Activated naive CD8-positive, alpha-beta T cell treated with anti-CD3 and anti-CD28 coated beads, Interleukin-2, amount 10 ng/mL, durations not matched to agents 7 days and 5 days (primary cell): ENCODE results near the gene KIF1A. TPM values are rescaled to one million over a fixed set of nuclear protein-coding genes. Genes with fewer than 3 reads are reported as not detected.
"Not testable (repeated sequence)": the region's sequence is repeated elsewhere in the genome, so short reads cannot be mapped to it uniquely, and the experiment has no call there.

Source experiments
- ATAC-seq: fragments of 150-1000 bp; cut with Tn5 transposase; one replicate; pipeline ENCODE4 v1.10.0; 2021; ENCODE audit warnings: low read depth, moderate library complexity
- POLR2A ChIA-PET: fragments of 350-600 bp; sonication (Branson Sonifier 250); formaldehyde crosslinking; loops from one replicate; lab custom pipeline; 2021; ENCODE audit warnings: antibody characterized with exemption; lab: Charles Lee
- DNase-seq: peaks from one replicate; pipeline ENCODE4 v3.0.0; 2021
- H3K27ac Mint-ChIP-seq: one replicate; pipeline ENCODE4 v1.8.0; 2022; ENCODE audit warnings: mild to moderate bottlenecking, mixed read lengths
- H3K27me3 Mint-ChIP-seq: one replicate; pipeline ENCODE4 v1.8.0; 2022; ENCODE audit warnings: mild to moderate bottlenecking, moderate library complexity, mixed read lengths
- H3K36me3 Mint-ChIP-seq: one replicate; pipeline ENCODE4 v1.8.0; 2021; ENCODE audit warnings: mild to moderate bottlenecking, mixed read lengths
- H3K4me1 Mint-ChIP-seq: one replicate; pipeline ENCODE4 v1.8.0; 2021; ENCODE audit warnings: mixed read lengths
- H3K4me3 Mint-ChIP-seq: one replicate; pipeline ENCODE4 v1.8.0; 2022; ENCODE audit warnings: mild to moderate bottlenecking, moderate library complexity, mixed read lengths
- H3K9me3 Mint-ChIP-seq: one replicate; pipeline ENCODE4 v1.8.0; 2021; ENCODE audit warnings: mixed read lengths
- total RNA-seq, 2 experiments: library from RNA; stranded (reverse); gene quantifications; one replicate each; pipeline ENCODE4 v1.2.3, GENCODE V29; 2021

The KIF1A gene
- total RNA-seq, 2 experiments from 2014 or later, result 2.0 to 2.3 TPM

DNA sequence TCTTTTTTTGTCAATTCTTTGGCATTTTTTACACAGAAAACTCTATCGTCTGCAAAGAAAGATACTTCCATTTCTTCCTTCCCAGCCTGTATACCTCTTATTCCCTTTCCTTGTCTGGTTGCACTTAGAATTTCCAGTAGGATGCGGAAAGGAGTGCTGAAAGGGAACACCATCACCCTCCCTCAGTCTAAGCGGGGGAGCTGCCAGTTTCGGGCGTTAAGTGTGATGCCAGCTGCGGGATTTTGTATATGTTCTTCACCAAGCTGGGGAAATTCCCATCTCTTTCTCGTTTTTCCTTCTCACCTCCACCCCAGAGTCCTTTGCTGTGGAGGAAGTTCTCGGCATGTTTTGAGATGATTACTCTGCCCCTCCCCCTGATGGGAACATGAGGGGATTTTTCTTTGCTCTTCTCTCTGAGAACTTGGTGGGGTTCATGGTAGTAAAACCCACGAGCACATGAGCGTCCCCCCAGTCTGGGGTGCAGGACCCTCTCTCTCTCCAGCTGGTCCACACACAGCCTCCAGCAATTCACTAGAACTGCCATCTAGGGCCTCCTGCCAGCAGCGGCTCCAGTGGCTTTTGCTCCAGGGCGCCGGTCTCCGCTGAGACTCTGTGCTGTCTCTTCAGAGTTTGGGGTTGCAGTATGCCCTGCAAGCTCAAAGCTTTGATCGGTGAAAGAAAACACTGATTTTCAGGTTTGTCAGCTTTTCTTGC lies 112.8 kb downstream of the KIF1A start:
- Mint-ChIP-seq H3K4me3 (no peak overlapping the region), H3K36me3 (no peaks in the 10 kb centered on the region), H3K27me3 (peaks cover 48% of the 10 kb centered on the region), H3K4me1 (peaks cover 9% of the 10 kb centered on the region), H3K27ac (no peak overlapping the region), H3K9me3 (no peaks in the 10 kb centered on the region)
- POLR2A ChIA-PET, result no interaction called here
- no peak for DNase-seq
- ATAC-seq, result no peak

DNA sequence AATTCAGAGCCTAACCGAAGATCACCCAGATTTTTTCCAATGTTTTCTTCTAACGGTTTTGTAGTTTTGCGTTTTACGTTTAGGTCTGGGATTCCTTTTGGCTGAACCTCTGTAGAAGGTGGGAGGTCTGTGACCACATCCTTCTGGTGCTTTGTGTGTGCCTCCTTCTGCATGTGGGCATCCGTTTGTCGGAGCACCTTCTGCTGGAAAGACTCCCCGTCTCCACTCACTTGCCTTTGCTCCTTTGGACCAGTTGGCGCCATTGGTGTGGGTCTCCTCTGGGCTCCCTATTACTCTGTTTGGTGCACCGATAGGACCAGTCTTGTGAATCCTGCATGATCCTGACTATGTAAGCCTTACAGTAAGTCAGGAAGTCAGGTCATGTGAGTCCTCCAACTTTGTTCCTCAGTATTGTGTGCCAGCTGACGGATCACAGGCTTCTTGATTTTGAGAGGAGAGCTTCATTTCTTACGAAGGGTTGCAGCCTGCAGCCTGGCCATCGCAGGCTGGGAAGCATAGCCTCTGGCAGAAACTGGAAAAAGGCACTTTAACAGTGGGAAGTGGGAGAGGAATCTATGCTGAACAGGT lies 114.7 kb downstream of the KIF1A start:
- H3K36me3 Mint-ChIP-seq, result no peaks in the 10 kb centered on the region
- DNase-seq (no peak), ATAC-seq (peak; percentile 59)
- H3K27me3 Mint-ChIP-seq, result peaks cover 48% of the 10 kb centered on the region
- H3K9me3 Mint-ChIP-seq, result no peaks in the 10 kb centered on the region
- peak overlapping the region; percentile 37 for H3K4me3 Mint-ChIP-seq
- peaks cover 9% of the 10 kb centered on the region for H3K4me1 Mint-ChIP-seq
- POLR2A ChIA-PET, result interaction anchor here (0.7 to 1.2 kb wide), 3 partner anchors 16 to 145 kb away, joined by 3 to 5 read pairs (median 4); partner anchors contain the start of genes CAPN10 and DUSP28
- no peak overlapping the region for H3K27ac Mint-ChIP-seq

DNA sequence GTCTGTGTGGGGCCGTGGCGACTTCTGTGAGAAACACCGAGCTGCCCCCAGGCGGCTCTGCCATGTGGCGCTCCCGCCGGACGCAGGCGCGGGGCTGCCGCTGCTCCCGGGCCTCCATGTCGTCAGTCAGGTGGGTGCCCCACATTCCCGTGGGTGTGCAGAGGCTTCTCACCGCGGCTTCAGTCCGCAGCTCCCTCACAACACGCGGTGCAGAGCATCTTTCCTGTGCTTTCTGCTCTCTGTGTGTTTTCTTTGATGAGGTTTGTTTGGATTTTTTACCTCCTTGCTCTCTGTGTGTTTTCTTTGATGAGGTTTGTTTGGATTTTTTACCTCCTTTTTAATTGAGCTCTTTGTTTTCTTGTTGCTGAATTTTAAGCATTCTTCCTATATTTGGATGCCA lies 115.4 kb downstream of the KIF1A start:
- Mint-ChIP-seq H3K4me1 (peaks cover 9% of the 10 kb centered on the region), H3K27me3 (peaks cover 48% of the 10 kb centered on the region), H3K4me3 (peak overlapping the region; percentile 37), H3K36me3 (no peaks in the 10 kb centered on the region), H3K9me3 (no peaks in the 10 kb centered on the region), H3K27ac (peak overlapping the region; percentile 11)
- POLR2A ChIA-PET, result interaction anchor here (0.8 to 1.2 kb wide), 3 partner anchors 118 to 144 kb away, joined by 3 to 5 read pairs (median 3); partner anchors contain the start of genes CAPN10 and DUSP28
- no peak for DNase-seq
- ATAC-seq, result peak; percentile 67

DNA sequence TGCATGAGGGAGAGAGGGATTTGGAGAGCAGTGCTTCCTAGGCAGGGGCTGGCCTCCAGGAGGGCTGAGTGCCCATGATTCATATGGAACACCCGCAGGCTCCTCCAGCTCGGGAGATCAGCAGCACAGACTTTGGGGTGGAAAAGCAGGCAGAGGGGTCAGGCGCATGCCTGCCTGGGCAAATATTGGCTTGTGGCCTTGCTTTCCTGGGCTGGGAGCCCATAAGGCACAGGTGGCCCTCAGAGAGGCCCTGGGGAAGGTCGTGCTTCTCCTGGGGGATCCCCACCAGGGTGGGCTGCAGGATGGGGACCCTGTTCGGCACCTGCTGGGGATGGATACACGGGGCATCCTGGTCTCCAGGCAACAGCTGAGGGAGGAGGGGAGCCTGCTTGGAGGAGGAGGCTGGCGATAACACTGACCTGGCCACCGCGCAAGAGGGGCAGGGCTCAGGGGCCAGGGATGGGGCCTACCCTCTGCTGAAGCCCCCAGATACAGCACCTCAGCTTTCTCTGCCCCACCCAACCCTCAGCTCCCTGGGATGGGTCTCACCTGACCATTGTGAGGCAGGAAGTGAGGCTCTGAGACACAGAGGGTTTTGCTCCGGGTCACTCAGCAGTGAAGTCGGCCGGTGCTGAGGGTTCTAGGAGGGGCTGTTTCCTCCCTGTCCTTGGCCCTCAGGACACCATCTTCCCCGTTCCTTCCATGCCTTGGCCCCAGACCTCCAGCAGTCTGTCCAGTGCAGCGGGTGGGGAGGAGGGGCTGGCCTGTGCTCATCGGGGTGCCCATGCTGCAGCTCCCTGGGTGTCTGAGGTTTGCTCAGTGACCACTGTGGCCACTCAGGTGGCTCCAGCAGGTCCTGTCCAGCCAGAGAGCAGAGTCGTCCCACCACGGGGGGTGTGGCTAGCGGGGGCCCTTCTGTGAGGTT lies 116.3 kb downstream of the KIF1A start:
- Mint-ChIP-seq H3K27ac (no peak overlapping the region), H3K27me3 (peaks cover 41% of the 10 kb centered on the region), H3K4me1 (peaks cover 9% of the 10 kb centered on the region), H3K4me3 (no peak overlapping the region), H3K36me3 (no peaks in the 10 kb centered on the region), H3K9me3 (no peaks in the 10 kb centered on the region)
- ATAC-seq (no peak), DNase-seq (no peak)
- POLR2A ChIA-PET, result interaction anchor here (0.8 to 1.2 kb wide), 2 partner anchors 138 to 143 kb away, joined by 3 read pairs; partner anchors contain the start of gene DUSP28

DNA sequence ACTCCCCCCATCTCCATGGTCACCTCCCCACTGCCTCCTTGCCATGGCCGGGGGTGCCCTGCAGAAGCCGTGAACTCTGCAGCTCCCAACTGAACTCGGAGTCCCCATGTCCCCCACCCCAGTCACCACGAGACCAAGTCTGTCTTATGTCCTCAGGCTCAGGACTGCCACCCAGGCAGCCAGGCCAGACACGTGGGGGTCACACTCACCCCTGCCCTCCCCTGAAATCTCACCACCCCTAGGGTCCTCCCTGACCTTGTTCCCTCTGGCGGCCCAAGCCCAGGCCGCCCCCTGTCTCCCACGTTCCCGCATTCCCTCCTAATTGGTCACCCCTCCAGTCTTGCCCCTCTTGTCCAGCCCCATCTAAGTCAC lies 117.4 kb downstream of the KIF1A start:
- H3K27me3 Mint-ChIP-seq, result peaks cover 31% of the 10 kb centered on the region
- DNase-seq (no peak), ATAC-seq (no peak)
- no peaks in the 10 kb centered on the region for H3K36me3 Mint-ChIP-seq
- POLR2A ChIA-PET, result no interaction called here
- peaks cover 9% of the 10 kb centered on the region for H3K4me1 Mint-ChIP-seq
- no peak overlapping the region for H3K4me3 Mint-ChIP-seq
- H3K9me3 Mint-ChIP-seq, result no peaks in the 10 kb centered on the region
- no peak overlapping the region for H3K27ac Mint-ChIP-seq

DNA sequence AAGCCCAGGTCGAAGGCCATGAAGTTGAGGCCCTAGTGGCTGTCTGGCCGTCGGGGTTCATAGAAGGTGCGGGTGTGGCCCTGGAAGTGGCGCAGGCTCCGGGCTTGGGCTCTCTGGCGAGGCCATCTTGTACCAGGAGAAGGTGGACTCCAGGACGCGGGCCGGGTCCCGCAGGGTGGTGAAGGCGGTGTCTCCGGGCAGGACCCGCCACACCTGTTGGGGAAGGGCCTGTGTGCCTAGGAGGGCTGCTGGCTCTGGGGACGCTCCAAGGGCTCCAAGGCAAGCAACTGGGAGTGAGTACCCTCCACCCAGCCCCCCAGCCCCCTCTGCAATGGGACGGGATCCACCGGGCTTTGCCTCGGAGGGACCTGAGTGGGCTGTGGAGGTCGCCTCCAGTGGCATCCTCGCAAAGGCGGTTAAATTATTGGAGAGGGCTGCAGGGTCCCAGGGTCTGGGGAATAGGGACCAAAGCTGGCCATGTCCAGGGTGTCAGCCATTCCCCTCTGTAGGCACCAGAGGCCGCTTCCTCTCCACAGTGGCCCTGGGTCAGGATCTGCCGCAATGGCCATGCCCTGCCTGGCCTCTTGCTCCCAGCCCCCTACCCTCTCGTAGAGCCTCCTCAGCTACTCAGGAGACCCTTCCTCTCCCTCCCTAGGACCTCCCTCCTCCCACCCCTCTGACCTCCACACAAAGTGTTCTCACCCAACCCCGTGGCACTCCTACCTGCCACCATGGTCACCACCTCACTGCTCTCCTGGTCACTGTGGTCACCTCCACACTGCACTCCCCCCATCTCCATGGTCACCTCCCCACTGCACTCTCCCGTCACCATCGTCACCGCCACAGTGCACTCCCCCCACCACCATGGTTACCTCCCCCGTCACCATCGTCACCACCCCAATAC lies 118.0 kb downstream of the KIF1A start:
- POLR2A ChIA-PET, result no interaction called here
- no peak overlapping the region for H3K4me3 Mint-ChIP-seq
- H3K27ac Mint-ChIP-seq, result no peak overlapping the region
- H3K9me3 Mint-ChIP-seq, result no peaks in the 10 kb centered on the region
- H3K36me3 Mint-ChIP-seq, result no peaks in the 10 kb centered on the region
- ATAC-seq, result no peak
- H3K4me1 Mint-ChIP-seq, result peaks cover 9% of the 10 kb centered on the region
- no peak for DNase-seq
- H3K27me3 Mint-ChIP-seq, result peaks cover 26% of the 10 kb centered on the region

DNA sequence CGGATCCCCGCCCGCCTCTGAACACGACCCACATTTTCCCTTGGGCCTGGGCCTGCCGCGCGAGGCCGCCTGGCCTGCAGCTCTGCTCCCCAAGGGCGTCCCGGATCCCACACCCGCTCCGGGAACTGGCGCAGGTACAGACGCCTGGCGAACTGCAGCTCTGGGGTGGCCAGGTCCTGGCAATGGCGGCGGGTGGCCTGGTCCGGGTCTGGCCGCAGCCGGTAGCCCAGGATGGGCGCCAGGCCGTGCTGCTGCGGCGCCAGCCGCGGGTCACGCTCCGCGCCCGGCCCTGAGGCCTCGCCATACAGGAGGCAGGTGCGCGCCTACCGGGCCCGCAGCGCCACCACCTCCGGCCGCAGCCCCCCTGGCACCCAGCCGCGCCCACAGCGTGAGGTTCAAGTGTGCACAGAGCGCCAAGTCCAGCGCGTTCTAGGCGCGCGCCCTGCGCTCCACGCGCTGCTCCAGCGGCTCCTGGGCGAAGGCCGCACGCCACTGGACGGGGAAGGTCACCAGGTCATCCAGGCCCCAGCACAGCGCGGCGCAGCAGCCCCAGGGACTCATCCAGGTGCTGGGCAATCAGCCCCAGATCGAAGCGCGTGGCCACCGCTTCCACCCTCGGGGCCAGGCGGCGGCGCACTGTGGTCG lies 118.8 kb downstream of the KIF1A start:
- no peak for DNase-seq
- POLR2A ChIA-PET, result no interaction called here
- ATAC-seq, result no peak

DNA sequence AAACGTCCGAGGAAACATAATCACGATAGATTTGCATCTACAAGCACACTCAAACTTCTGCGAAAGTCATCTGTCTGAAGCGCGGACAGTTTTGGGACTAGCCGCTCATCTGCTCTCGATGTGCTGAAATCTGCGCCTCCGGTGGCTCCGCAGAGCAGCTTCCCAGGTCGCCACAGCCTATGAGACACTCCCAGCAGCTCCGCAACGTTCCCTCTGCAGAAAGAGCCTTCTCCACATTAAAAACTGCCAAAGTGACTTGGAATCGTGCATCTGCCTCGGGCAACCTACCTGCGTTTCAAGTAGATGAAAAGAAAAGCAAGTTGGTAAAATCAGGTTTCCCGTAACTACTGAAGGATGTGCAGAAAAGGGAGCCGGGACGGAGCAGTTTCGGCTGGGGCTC lies 119.4 kb downstream of the KIF1A start:
- H3K27ac Mint-ChIP-seq, H3K9me3 Mint-ChIP-seq, DNase-seq, ATAC-seq, POLR2A ChIA-PET, H3K4me3 Mint-ChIP-seq, H3K36me3 Mint-ChIP-seq, H3K4me1 Mint-ChIP-seq: not testable (repeated sequence)
- H3K27me3 Mint-ChIP-seq, result peaks cover 18% of the 10 kb centered on the region

More for the DNA sequence above, 118.8 kb downstream of the KIF1A start:
- H3K27me3 Mint-ChIP-seq, result peaks cover 23% of the 10 kb centered on the region
- H3K27ac Mint-ChIP-seq, result no peak overlapping the region
- peaks cover 9% of the 10 kb centered on the region for H3K4me1 Mint-ChIP-seq
- H3K9me3 Mint-ChIP-seq, result no peaks in the 10 kb centered on the region
- H3K4me3 Mint-ChIP-seq, result no peak overlapping the region
- no peaks in the 10 kb centered on the region for H3K36me3 Mint-ChIP-seq

DNA sequence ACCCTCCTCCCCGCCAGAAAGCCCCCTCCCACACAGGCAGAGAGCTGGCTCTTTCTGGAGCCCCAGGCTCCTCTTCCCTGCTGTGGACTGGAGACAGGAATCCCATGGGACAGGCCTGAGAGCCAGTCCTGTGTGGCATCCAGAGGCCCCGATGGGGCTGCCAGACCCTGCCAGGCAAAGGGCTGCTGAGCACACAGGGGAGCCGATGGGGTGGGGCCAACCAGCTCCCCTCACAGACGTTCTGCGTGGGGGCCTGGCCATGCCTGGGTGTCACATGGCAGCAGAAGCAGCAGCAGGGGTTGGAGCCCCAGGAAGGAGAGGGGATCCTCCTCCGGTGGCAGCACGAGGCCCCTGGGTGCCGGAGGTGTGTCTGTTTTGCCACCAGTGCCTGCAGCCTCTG lies 120.2 kb downstream of the KIF1A start:
- H3K36me3 Mint-ChIP-seq, H3K4me1 Mint-ChIP-seq, H3K27ac Mint-ChIP-seq, POLR2A ChIA-PET, H3K4me3 Mint-ChIP-seq, ATAC-seq, H3K9me3 Mint-ChIP-seq: not testable (repeated sequence)
- DNase-seq, result peak; percentile 25
- peaks cover 12% of the 10 kb centered on the region for H3K27me3 Mint-ChIP-seq

DNA sequence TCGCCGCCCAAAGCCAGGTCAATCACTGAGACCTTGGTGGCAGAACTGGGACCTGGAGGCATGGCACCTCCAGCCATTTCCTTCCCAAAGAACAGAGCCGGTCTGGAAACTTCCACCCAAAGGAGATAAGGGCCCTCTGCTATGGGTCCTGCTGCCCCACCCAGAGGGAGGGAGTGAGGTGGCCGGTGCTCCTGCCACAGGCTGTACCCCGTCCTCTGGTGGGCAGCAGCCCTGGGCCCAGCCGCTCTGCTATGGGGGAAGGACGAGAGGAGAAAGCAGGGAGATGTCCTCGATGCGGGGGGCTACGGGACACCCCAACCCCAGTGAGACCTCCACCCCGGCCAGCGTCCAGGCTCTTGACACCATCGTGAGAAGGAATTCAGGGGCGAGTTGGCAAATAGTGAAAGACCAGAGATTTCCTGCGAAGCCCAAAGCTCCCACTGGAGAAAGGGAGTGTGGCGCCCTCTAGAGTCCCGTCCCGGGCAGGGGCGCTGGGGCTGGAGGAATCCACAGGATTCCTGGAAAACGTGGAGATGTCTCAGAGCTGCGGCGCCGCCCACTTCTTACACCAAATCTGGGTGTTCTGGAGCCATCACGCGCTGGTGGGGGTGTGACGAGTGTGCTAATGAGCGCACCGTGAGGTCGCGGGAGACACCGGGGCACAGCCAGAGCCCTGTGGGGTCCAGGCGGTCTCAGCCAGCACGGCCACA lies 121.0 kb downstream of the KIF1A start:
- H3K27me3 Mint-ChIP-seq, H3K4me1 Mint-ChIP-seq, H3K36me3 Mint-ChIP-seq, H3K4me3 Mint-ChIP-seq, H3K9me3 Mint-ChIP-seq, POLR2A ChIA-PET, ATAC-seq, H3K27ac Mint-ChIP-seq: not testable (repeated sequence)
- peak; percentile 35 for DNase-seq

DNA sequence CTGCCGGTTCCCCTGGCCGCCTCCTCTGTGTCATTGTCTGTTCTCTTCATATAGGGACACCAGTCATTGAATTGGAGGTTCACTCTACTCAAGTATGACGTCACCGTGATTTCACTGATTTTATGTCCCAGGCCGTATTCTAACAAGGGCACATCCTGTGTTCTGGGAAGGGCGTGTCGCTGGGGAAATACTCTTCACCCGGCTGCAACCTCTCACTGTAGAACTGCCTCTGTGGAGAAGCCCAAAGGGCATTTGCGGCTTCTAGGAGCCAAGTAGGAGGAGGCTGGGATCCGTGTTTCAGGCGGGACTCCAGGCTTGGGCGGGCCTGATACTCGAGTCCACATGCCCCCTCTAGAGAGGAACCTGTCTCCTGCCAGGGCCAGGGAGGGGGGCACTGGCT lies 123.5 kb downstream of the KIF1A start:
- POLR2A ChIA-PET, H3K4me3 Mint-ChIP-seq, H3K4me1 Mint-ChIP-seq, H3K9me3 Mint-ChIP-seq, H3K27ac Mint-ChIP-seq, H3K36me3 Mint-ChIP-seq, DNase-seq, H3K27me3 Mint-ChIP-seq, ATAC-seq: not testable (repeated sequence)

DNA sequence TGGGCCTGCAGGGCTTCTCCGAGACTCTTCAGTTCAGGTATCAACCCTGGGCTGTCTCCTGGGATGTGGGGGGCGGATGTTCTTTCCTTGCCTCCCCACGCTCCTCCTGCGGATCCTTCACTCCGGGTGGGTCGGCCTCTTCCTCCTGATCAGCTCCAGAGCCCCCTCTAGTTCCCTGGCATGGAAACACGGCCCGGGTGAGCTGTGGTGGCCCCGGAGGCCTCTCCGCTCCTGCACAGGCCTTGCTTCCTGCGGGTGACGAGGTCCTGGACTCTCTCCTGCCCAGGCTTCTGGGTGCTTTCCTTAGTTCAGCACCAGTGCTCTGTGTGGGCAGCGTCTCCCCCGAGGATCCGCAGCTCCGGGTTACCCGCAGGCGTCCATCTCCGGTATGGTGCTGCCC lies 124.4 kb downstream of the KIF1A start:
- H3K4me3 Mint-ChIP-seq, H3K9me3 Mint-ChIP-seq, H3K36me3 Mint-ChIP-seq, POLR2A ChIA-PET, DNase-seq, ATAC-seq, H3K27ac Mint-ChIP-seq, H3K4me1 Mint-ChIP-seq, H3K27me3 Mint-ChIP-seq: not testable (repeated sequence)
